HG02840 (cell line): ENCODE measurements around the gene MATN4.

Experiments used
- ATAC-seq: cut with Tn5 transposase; IDR thresholded peaks from one replicate; pipeline ENCODE4 v1.9.1; 2021; ENCODE audit warnings: mild to moderate bottlenecking, moderate library complexity, moderate number of reproducible peaks; ENCODE audit not compliant: unreplicated experiment, low FRiP score

Gene MATN4

DNA sequence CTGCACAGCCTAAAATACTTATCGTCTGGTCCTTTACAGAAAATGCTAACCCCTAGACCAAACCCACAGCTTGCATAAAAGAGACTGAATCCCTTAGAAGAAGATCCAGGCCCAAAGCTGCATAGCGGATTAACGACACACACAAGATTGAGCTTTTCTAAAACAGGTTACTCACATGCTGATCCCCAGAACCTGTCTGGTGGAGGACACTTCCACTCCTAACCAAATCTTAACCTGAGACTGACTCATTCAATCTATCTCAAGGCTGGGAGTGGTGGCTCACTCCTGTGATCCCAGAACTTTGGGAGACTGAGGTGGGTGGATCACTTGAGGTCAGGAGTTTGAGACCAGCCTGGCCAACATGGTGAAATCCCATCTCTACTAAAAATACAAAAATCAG is 50.9 kb downstream of the MATN4 start:
- ATAC-seq: no peak

GRCh38 chr20:45254383-45255262 is 53.5 kb downstream of the MATN4 start, which contains the start of gene SLPI:
Gene SLPI, minus strand, starts transcription at chr20:45254564. Its CDS starts 21 bp downstream, at chr20:45254543.
- no peak for ATAC-seq

DNA sequence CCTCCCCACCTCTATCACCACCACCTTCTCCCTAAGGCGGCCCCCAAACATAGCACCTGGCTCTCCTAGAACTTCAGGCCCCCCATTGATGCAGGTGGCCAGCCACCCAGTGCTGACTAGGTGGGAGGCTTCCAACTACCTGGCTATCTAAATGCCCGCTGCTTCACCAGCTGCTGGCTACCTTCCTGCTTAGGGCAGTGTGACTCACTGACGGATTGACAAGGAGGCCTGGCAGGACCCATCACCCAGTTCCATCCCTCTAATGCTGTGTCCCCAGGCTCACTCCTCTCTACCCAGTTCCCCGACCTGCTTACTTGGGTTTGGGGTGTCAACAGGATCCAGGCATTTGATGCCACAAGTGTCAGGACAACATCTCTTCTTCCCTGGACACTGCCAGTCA is 54.8 kb downstream of the MATN4 start:
- ATAC-seq: no peak

DNA sequence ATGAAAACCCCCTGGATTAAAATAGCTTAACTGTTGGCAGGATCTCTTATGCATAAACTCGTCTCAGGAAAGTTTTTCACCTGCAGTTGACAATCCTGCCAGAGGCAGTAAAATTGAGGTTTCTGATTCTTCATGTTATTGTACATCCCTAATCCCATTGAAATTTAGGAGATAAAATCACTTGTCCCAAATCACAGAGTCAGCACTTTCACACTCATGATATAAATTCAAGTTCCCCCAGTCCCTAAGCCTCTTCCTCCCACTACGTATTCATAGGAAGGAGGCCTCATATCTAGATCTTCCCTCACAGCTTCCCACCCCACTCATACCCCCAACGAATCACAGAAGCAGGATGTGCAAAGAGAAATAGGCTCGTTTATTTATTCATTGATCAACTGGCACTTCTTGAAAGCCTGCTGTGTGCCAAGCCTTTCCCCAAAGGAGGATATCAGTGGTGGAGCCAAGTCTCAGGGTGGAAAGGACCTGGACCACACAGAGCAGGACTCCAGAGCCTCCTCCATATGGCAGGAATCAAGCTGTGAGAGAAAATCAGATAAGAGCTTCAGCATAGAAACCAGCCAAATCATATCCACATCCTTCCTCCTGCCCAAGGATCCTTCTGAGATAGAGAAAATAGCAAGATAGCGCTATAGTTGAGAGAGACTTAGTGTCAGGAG is 56.1 kb downstream of the MATN4 start:
- no peak for ATAC-seq

GRCh38 chr20:45248609-45249008 is 59.5 kb downstream of the MATN4 start:
- ATAC-seq: no peak

DNA sequence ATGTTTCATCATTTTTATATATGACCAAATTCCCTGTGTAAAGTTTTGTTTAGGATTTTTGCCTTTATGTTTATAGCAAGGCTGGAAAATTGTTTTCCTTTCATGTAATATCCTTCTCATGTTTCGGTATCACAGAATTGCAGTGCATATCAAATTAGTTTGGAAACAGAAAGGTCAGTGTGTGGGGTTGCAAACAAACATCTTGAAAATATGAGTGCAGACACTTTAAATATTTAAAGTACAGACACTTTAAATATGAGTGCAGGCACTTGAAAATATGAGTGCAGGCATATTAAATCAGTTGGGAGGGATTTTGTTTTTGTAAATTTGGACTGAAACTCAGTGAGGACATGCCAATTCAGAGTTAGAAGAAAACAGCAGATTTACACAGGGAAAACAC is 60.2 kb downstream of the MATN4 start:
- ATAC-seq: no peak

DNA sequence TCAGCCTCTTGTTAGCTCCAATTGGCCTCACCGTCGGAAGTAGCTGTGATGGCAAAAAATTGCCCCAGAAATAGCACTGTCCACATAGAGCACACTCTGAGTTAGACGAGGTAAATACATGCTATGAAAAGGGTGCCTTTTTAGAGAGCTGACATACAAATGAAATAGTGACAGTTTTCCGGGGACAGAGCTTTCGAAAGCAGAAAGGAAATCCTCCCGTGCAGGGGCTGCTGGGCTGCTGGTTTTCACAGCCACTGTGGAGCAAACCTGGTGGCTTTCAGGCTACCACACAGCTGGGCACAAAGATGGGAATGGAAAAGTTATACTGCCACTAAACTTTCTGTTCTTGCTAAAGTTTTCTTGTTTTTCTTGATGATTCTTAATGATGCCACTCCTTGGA is 62.0 kb downstream of the MATN4 start:
- no peak for ATAC-seq
